ENCODE measurements around the gene EIF4G2.

GRCh38 chr11:10777393-10777793, 31.3 kb downstream of the EIF4G2 start:
- no peak for TF ChIP-seq POLR2A (IDR thresholded peaks at IDR 0.05)
- no peak for TF ChIP-seq CTCF (IDR thresholded peaks at IDR 0.05)

All from heart left ventricle (tissue), 13 donors.